Small intestine (tissue), 7 donors: Measurements from ENCODE around the gene MRPL14. TPM values are rescaled to one million over a fixed set of nuclear protein-coding genes. Genes with fewer than 3 reads are reported as not detected.
"Not testable (repeated sequence)": the region's sequence is repeated elsewhere in the genome, so short reads cannot be mapped to it uniquely, and the experiment has no call there.

ENCODE experiments used
- DNase-seq, 2 donors: peaks; one replicate each; pipeline versions ENCODE4 v3.0.0 to v3.0.0-alpha.2; 2013
- FAIRE-seq: peaks from 2 replicates; lab custom pipeline; 2012; peaks lifted over from hg19 to GRCh38; lab: Jason Lieb, UNC
- H3K27ac ChIP-seq, 3 donors: one replicate each; pipeline ENCODE4 v1.5.1; 2013; ENCODE audit warnings: low read length in 2 of 3, mild to moderate bottlenecking in 2 of 3, control low read depth in 1 of 3, inconsistent platforms in 1 of 3, low read depth in 1 of 3, moderate library complexity in 1 of 3
- H3K27me3 ChIP-seq, 3 donors: one replicate each; pipeline ENCODE4 v1.6.1; 2013; ENCODE audit warnings: low read length in 3 of 3, inconsistent platforms in 1 of 3; ENCODE audit not compliant: control insufficient read depth in 3 of 3, insufficient read depth in 3 of 3
- H3K36me3 ChIP-seq, 3 donors: one replicate each; pipeline ENCODE4 v1.6.1; 2013; ENCODE audit warnings: low read length in 3 of 3, inconsistent platforms in 1 of 3, low read depth in 1 of 3, mild to moderate bottlenecking in 1 of 3, moderate library complexity in 1 of 3; ENCODE audit not compliant: control insufficient read depth in 3 of 3, insufficient read depth in 2 of 3
- H3K4me1 ChIP-seq, 3 donors: one replicate each; pipeline ENCODE4 v1.6.1; 2013; ENCODE audit warnings: low read length in 2 of 3, inconsistent platforms in 1 of 3, low read depth in 1 of 3, mild to moderate bottlenecking in 1 of 3, moderate library complexity in 1 of 3; ENCODE audit not compliant: control insufficient read depth in 3 of 3, insufficient read depth in 2 of 3
- H3K4me3 ChIP-seq, 3 donors: one replicate each; pipeline ENCODE4 v1.5.1; 2013; ENCODE audit warnings: low read length in 3 of 3, control low read depth in 1 of 3, inconsistent platforms in 1 of 3, low read depth in 1 of 3, mild to moderate bottlenecking in 1 of 3, moderate library complexity in 1 of 3
- H3K9me3 ChIP-seq, 2 donors: one replicate each; pipeline ENCODE4 v1.6.1; 2013; ENCODE audit warnings: low read depth in 1 of 2, low read length in 1 of 2; ENCODE audit not compliant: control insufficient read depth in 2 of 2, insufficient read depth in 1 of 2
- WGBS, 3 donors: extraction: QIAGEN DNeasy Blood & Tissue Kit; methylation state at CpG; one replicate each; pipeline ENCODE4 v1.1.7; 2013; 5-methylcytosine and 5-hydroxymethylcytosine counted together
- polyA plus RNA-seq, 4 donors: library from polyadenylated mRNA; stranded (reverse) in 3 of 4; unstranded in 1 of 4; fragments of 200-250 nt in 3 of 4; fragments of 120-200 nt in 1 of 4; gene quantifications; one replicate each; pipeline versions ENCODE4 v1.2.1 to v1.2.3, GENCODE V29; 2013
- donor health status: healthy with polysubstance abuse.
- donor health status: control.
- donor health status: control.
- donor health status: Bipolar disorder and iron deficiency.
- donor health status: healthy.

MRPL14 gene
- polyA plus RNA-seq, 4 donors = 48.7 to 116 (median 96.0) TPM

DNA sequence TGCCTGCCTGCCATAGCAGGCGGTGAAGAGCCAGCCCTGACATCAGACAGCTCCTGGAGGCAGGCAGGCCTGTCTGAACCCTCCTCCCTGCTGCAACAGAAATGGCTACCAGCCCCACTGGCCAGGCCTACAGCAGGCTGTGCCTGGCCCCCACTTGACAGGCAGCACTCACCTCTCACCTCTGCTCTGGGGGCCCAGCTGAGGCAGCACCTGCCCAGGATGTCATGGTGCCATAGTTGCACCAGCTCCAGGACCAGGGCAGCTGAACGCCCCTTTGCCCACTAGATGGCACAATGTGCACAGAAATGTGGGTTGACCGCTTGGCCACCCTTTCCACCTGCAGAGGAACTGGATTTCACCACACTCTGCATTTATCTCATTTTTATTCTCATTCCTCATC lies 30.6 kb downstream of the MRPL14 start:
- no peaks in the 10 kb centered on the region for H3K27me3 ChIP-seq
- WGBS, 3 donors = 11 to 39% (median 36%) methylated on average over 3 of the region's 3 CpGs
- no peak overlapping the region for H3K4me3 ChIP-seq
- H3K27ac ChIP-seq = peak overlapping the region in 1 of 3 donors; percentile 13
- no peaks in the 10 kb centered on the region for H3K9me3 ChIP-seq
- FAIRE-seq (no peak), DNase-seq (peak; percentile 87 to 90)
- H3K36me3 ChIP-seq = peaks cover 0 to 36% (median 0%) of the 10 kb centered on the region in 3 donors
- H3K4me1 ChIP-seq = peaks cover 0 to 37% (median 0%) of the 10 kb centered on the region in 3 donors

DNA sequence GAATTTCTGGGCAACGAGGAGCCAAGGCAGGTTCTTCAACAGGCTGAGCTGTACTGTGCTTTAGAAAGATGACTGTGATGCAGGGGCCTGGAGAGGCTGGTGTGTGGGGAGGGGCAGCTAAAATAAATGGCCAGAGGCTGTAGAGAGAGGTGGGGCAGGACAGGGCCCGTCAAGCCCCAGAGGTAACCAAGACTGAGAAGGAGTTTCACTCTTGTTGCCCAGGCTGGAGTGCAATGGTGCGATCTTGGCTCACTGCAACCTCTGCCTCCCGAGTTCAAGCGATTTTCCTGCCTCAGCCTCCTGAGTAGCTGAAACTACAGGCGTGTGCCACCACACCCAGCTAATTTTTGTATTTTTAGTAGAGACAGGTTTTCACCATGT lies 32.0 kb downstream of the MRPL14 start:
- not testable (repeated sequence) for H3K27me3 ChIP-seq, H3K9me3 ChIP-seq, H3K4me3 ChIP-seq, FAIRE-seq, DNase-seq
- Histone ChIP-seq H3K27ac (peak overlapping the region; percentile 44 to 79 (median 76)), H3K36me3 (peaks cover 0 to 30% (median 0%) of the 10 kb centered on the region in 3 donors), H3K4me1 (peaks cover 0 to 37% (median 0%) of the 10 kb centered on the region in 3 donors)
- WGBS, 3 donors = 42 to 77% (median 71%) methylated on average over 6 of the region's 6 CpGs

DNA sequence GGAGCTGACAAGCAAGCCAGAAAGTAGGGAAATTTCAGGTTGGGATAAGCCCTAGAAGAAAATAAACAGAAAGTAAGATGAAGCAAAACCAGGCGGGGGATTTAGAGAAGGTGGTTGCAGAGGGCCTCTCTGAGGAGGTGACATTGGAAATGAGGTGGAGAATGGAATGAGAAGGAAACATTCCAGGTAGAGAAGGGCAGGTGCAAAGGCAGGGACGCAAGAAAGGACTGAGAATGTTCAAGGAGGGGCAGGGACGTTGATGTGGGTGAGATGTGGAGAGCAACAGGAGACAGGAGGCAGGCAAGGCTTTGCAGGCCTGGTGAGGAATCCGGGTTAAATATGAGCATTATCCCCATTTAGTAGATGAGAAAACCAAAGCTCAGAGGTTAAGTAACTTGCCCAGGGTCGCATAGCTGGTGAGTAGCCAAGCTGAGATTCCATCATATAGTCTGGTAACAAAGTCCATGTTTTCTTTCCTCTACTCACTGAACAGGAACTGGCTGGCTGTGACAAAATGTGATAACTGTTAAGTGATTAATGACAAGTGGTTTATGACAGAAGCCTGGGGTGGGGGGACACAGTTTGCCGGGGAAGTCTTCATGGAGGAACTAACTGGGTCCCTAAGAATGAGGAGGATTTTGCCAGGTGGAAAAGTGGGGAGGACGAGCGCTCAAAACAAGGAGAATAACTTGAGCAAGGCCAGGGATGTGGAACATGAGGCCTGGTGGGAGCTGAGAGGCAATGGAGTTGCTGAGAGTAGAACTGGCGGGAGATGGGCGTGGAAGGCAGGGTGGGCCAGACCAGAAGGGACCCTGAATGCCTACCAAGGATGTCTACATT lies 32.6 kb downstream of the MRPL14 start:
- FAIRE-seq (no peak), DNase-seq (peak; percentile 86 to 89)
- Histone ChIP-seq H3K27me3 (no peaks in the 10 kb centered on the region), H3K9me3 (no peaks in the 10 kb centered on the region), H3K27ac (peak overlapping the region; percentile 44 to 79 (median 76)), H3K4me3 (no peak overlapping the region), H3K36me3 (peaks cover 0 to 26% (median 0%) of the 10 kb centered on the region in 3 donors), H3K4me1 (peaks cover 0 to 34% (median 0%) of the 10 kb centered on the region in 3 donors)
- 35 to 65% (median 48%) methylated on average over 10 of the region's 10 CpGs for WGBS, 3 donors

DNA sequence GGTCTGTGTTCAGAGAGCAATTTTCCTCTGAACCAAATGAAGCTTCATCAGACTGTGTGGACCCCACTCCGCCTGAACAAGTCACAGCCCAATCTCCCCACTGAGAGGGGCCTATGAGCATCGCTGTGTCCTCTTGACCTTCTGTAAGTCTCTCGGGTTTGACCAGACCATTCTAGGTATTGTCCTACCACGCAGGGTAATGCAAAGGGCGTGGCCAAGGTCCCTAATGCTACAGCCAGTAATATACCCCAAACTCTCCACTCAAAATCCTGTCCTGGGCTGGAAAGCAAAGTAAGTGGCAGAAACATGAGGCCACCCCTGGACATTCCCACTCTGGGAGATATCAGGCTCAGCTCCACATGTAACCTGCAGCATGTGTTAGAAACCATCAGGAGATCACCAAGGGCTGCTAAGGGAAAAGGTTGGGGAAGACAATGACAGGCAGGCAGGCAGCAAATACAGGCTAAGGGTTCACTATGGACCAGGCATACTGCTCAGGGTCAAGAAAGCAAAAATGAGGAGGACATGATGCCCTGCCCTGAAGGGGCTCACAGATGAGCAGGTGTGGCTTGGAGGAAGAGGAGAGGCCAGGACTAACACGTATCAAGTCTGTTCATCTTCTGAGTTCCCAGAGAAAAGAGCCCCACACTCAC lies 33.4 kb downstream of the MRPL14 start:
- FAIRE-seq (no peak), DNase-seq (no peak)
- 73 to 83% (median 77%) methylated on average over 6 of the region's 6 CpGs for WGBS, 3 donors

DNA sequence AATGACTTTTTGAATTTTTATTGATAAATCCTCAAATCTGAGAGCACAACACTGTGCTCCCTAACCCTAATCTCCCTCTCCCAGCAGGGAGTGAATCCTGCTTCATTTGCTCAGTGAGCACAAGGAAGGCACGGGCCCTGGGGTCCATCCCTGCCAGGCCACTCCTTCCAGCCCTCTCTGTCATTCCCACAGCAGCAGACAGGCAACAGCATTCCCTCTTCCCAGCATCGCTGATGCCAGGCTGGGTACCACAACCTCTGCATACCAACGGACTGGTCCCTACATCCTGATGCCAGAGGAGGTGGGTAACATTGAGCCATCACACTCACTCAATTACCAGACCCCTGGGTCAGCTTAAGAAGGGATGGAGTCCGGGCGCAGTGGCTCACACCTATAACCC lies 34.2 kb downstream of the MRPL14 start:
- H3K4me1 ChIP-seq = peaks cover 0 to 26% (median 0%) of the 10 kb centered on the region in 3 donors
- no peak for FAIRE-seq
- no peak for DNase-seq
- H3K9me3 ChIP-seq = no peaks in the 10 kb centered on the region
- no peaks in the 10 kb centered on the region for H3K27me3 ChIP-seq
- H3K36me3 ChIP-seq = peaks cover 0 to 31% (median 0%) of the 10 kb centered on the region in 3 donors
- no peak overlapping the region for H3K27ac ChIP-seq
- no peak overlapping the region for H3K4me3 ChIP-seq
- WGBS, 3 donors = 87 to 93% (median 92%) methylated on average over 5 of the region's 5 CpGs

More for the DNA sequence above, 33.4 kb downstream of the MRPL14 start:
- peaks cover 0 to 27% (median 0%) of the 10 kb centered on the region in 3 donors for H3K4me1 ChIP-seq
- peaks cover 0 to 31% (median 0%) of the 10 kb centered on the region in 3 donors for H3K36me3 ChIP-seq
- no peaks in the 10 kb centered on the region for H3K9me3 ChIP-seq
- peak overlapping the region in 1 of 3 donors; percentile 79 for H3K27ac ChIP-seq
- no peak overlapping the region for H3K4me3 ChIP-seq
- no peaks in the 10 kb centered on the region for H3K27me3 ChIP-seq

DNA sequence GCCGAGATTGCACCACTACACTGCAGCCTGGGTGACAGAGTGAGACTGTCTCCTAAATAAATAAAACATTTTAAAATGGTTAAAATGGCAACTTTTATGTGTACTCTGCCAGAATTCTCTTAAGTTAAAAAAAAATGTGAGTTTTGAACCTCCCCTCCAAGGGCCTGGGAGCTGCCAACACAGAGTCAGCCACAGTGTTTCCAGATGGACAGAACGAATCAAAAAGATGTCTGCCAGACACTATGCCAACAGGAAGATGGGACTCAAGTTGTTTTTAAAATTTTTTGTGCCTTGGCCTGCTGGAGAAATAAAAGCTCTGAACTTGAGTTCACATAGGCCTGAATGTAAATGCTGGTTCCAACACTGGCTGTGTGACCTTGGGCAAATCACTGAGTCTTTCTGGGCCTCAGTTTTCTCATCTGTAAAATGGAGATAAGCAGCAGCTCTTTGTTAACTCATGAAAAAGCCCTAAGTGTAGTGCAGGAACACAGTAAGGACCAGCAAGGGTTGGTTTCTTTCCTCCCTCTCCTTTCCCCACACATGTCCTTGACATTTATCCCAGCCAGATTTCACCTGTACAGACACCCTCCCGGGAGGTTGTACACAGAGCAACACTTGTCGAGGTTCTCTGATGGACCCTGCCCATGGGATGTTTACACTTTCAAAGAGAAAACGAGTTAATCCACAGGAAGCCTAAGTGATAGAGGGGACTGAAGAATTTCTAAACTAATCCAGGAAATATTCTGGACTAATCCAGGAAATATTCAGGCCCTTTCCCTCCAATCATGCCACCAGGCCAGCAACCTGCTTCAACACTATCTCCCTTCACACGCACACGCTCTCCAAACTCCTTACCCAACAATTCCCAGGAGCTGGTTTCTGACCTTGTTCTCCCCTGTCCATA lies 35.0 kb downstream of the MRPL14 start:
- peaks cover 0 to 29% (median 0%) of the 10 kb centered on the region in 3 donors for H3K4me1 ChIP-seq
- no peak overlapping the region for H3K4me3 ChIP-seq
- DNase-seq (no peak), FAIRE-seq (no peak)
- H3K36me3 ChIP-seq = peaks cover 0 to 29% (median 0%) of the 10 kb centered on the region in 3 donors
- no peaks in the 10 kb centered on the region for H3K9me3 ChIP-seq
- 70 to 77% (median 73%) methylated on average over 7 of the region's 7 CpGs for WGBS, 3 donors
- H3K27me3 ChIP-seq = no peaks in the 10 kb centered on the region
- H3K27ac ChIP-seq = no peak overlapping the region

DNA sequence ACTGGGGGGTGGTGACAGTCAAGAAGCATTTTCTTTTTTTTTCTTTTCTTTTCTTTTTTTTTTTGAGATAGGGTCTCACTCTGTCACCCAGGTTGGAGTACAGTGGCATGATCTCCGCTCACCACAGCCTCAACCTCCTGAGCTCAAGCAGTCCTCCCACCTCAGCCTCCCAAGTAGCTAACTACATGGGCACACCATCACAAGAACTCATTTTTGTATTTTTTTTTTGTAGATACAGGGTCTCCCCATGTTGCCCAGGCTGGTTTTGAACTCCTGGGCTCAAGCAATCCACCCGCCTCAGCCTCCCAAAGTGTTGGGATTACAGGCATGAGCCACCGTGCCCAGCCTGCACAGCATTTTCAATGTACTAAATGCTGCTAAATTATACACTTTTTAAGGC lies 35.9 kb downstream of the MRPL14 start:
- not testable (repeated sequence) for FAIRE-seq, H3K9me3 ChIP-seq, H3K4me3 ChIP-seq, H3K27ac ChIP-seq, DNase-seq, H3K27me3 ChIP-seq
- peaks cover 0 to 32% (median 0%) of the 10 kb centered on the region in 3 donors for H3K4me1 ChIP-seq
- WGBS, 3 donors = 93 to 96% (median 93%) methylated on average over 3 of the region's 3 CpGs
- H3K36me3 ChIP-seq = peaks cover 0 to 24% (median 0%) of the 10 kb centered on the region in 3 donors
